B cell (primary cell): ENCODE data around the gene ADARB2. TPM values are rescaled to one million over a fixed set of nuclear protein-coding genes. Genes with fewer than 3 reads are reported as not detected.

ENCODE experiments used
- ATAC-seq: fragments of 200-7000 bp; cut with Tn5 transposase; one replicate; pipeline ENCODE4 v1.10.0; 2021; ENCODE audit warnings: low read depth, mild to moderate bottlenecking, moderate number of reproducible peaks, moderate library complexity
- CTCF ChIA-PET: fragments of 350-600 bp; sonication (Branson Sonifier 250); formaldehyde crosslinking; loops from one replicate; lab custom pipeline; 2021; ENCODE audit warnings: antibody characterized with exemption, inconsistent platforms; lab: Charles Lee
- POLR2A ChIA-PET: fragments of 350-600 bp; sonication (Branson Sonifier 250); formaldehyde crosslinking; loops from one replicate; lab custom pipeline; 2021; ENCODE audit warnings: antibody characterized with exemption; lab: Charles Lee
- DNase-seq: peaks from one replicate; pipeline ENCODE4 v3.0.0; 2013
- H2AFZ ChIP-seq: 2 replicates; pipeline ENCODE4 v1.6.1; 2012; ENCODE audit warnings: mild to moderate bottlenecking, low read depth, low read length; ENCODE audit not compliant: insufficient read depth, poor library complexity, severe bottlenecking
- H3K27ac ChIP-seq, 2 donors: 1 replicate in 1 of 2; 2 replicates in 1 of 2; pipeline ENCODE4 v1.5.1; 2012 to 2013; ENCODE audit warnings: low read length in 2 of 2, mild to moderate bottlenecking in 2 of 2, moderate library complexity in 1 of 2
- H3K27me3 ChIP-seq, 4 experiments: fragments of 200-600 bp in 1 of 4; sonication (generic) in 1 of 4; replicated peaks in 1 of 4; 1 replicate in 2 of 4; 2 replicates in 2 of 4; pipeline versions ENCODE4 v1.6.1 to v1.7.0; 2013 to 2016; ENCODE audit warnings: low read length in 3 of 4, mild to moderate bottlenecking in 2 of 4, mixed read lengths in 1 of 4, moderate library complexity in 1 of 4; ENCODE audit not compliant: insufficient read depth in 4 of 4, control insufficient read depth in 3 of 4; ENCODE audit errors: control extremely low read depth in 1 of 4
- H3K36me3 ChIP-seq, 2 experiments: replicated peaks in 1 of 2; 1 replicate in 1 of 2; 2 replicates in 1 of 2; pipeline versions ENCODE4 v1.6.1 to v1.7.1; 2013; ENCODE audit warnings: low read length in 1 of 2; ENCODE audit not compliant: insufficient read depth in 2 of 2, control insufficient read depth in 1 of 2; ENCODE audit errors: control extremely low read depth in 1 of 2, extremely low read depth in 1 of 2
- H3K4me1 ChIP-seq, 2 donors: fragments of 200-600 bp in 1 of 2; sonication (generic) in 1 of 2; 1 replicate in 1 of 2; 2 replicates in 1 of 2; pipeline versions ENCODE4 v1.5.1 to v1.6.1; 2013 to 2017; ENCODE audit warnings: low read length in 2 of 2; ENCODE audit not compliant: control insufficient read depth in 2 of 2, insufficient read depth in 2 of 2
- H3K4me2 ChIP-seq: replicated peaks from 2 replicates; pipeline ENCODE3; 2012; ENCODE audit warnings: mild to moderate bottlenecking, low read depth, low read length; ENCODE audit not compliant: poor library complexity, severe bottlenecking
- H3K4me3 ChIP-seq, 5 experiments: fragments of 200-600 bp in 1 of 5; sonication (generic) in 1 of 5; 1 replicate in 3 of 5; 2 replicates in 2 of 5; pipeline versions ENCODE4 v1.5.1 to v1.7.0; 2011 to 2016; ENCODE audit warnings: low read length in 4 of 5, mild to moderate bottlenecking in 4 of 5, low read depth in 2 of 5, control low read depth in 1 of 5, moderate library complexity in 1 of 5; ENCODE audit not compliant: insufficient read depth in 1 of 5; ENCODE audit errors: control extremely low read depth in 1 of 5, extremely low read depth in 1 of 5
- H3K79me2 ChIP-seq: fragments of 200-600 bp; sonication (generic); one replicate; pipeline ENCODE4 v1.6.0; 2016; ENCODE audit warnings: low read length; ENCODE audit not compliant: control insufficient read depth, insufficient read depth
- H3K9ac ChIP-seq: fragments of 200-600 bp; sonication (generic); 2 replicates; pipeline ENCODE4 v1.6.1; 2017; ENCODE audit warnings: mild to moderate bottlenecking, low read length, moderate library complexity
- H3K9me3 ChIP-seq, 3 donors: one replicate each; pipeline versions ENCODE4 v1.6.1 to v1.7.1; 2013; ENCODE audit warnings: low read length in 2 of 3; ENCODE audit not compliant: control insufficient read depth in 2 of 3, insufficient read depth in 1 of 3; ENCODE audit errors: control extremely low read depth in 1 of 3
- H4K20me1 ChIP-seq: 2 replicates; pipeline ENCODE4 v1.6.0; 2012; ENCODE audit warnings: mild to moderate bottlenecking, low read length; ENCODE audit not compliant: insufficient read depth, control insufficient read depth, poor library complexity, severe bottlenecking
- H3K27ac Mint-ChIP-seq: one replicate; pipeline ENCODE4 v1.8.0; 2021; ENCODE audit warnings: mixed read lengths
- H3K27me3 Mint-ChIP-seq: one replicate; pipeline ENCODE4 v1.8.0; 2021; ENCODE audit warnings: mixed read lengths
- H3K4me1 Mint-ChIP-seq: one replicate; pipeline ENCODE4 v1.8.0; 2021; ENCODE audit warnings: mixed read lengths
- H3K4me3 Mint-ChIP-seq: one replicate; pipeline ENCODE4 v1.8.0; 2021; ENCODE audit warnings: mixed read lengths
- H3K9me3 Mint-ChIP-seq: one replicate; pipeline ENCODE4 v1.8.0; 2022; ENCODE audit warnings: mixed read lengths; ENCODE audit not compliant: insufficient read depth
- CTCF ChIP-seq: fragments of 200-600 bp; IDR thresholded peaks from one replicate; pipeline ENCODE4 v1.8.0; 2022; ENCODE audit warnings: antibody characterized with exemption, mild to moderate bottlenecking
- EZH2 ChIP-seq: IDR thresholded peaks from 2 replicates; pipeline ENCODE4 v1.6.1; 2012; ENCODE audit warnings: borderline replicate concordance, low read depth, mild to moderate bottlenecking, moderate library complexity, low read length; ENCODE audit not compliant: insufficient read depth, poor library complexity, severe bottlenecking
- WGBS: methylation state at CpG from one replicate; pipeline ENCODE4 v1.1.5; 2013; ENCODE audit warnings: missing lambda C conversion rate; ENCODE audit not compliant: insufficient coverage; 5-methylcytosine and 5-hydroxymethylcytosine counted together
- intact Hi-C: fragments of 100-400 bp; cut with micrococcal nuclease; formaldehyde crosslinking; loops from one replicate; pipeline ENCODE4 v1.10.0; 2022
- polyA plus RNA-seq: library from polyadenylated mRNA; depleted of rRNA; stranded (reverse); fragments of >200 nt; gene quantifications from 2 replicates; pipeline ENCODE4 v1.2.3, GENCODE V29; 2012
- total RNA-seq, 2 donors: library from RNA; stranded (reverse); fragments of 120-200 nt in 1 of 2; gene quantifications; 1 replicate in 1 of 2; 2 replicates in 1 of 2; pipeline versions ENCODE4 v1.2.3 to v1.2.4, GENCODE V29; 2013 to 2022

The ADARB2 gene
- total and polyA plus RNA-seq, 2 donors (not counting 1 experiment from before 2014, with no cell fraction given): 0.13 to 0.96 TPM

- H3K27ac Mint-ChIP-seq: no peak overlapping the region
- H3K27me3 Mint-ChIP-seq: peaks cover 12% of the 10 kb centered on the region
- WGBS: 93% methylated on average over 12 of the region's 15 CpGs
These were observed 571.1 kb downstream of the ADARB2 start for GRCh38 chr10:1166101-1166827.

More at GRCh38 chr10:1166101-1166827, 571.1 kb downstream of the ADARB2 start:
- Histone ChIP-seq H2AFZ (no peak overlapping the region), H3K36me3 (no peaks in the 10 kb centered on the region), H3K79me2 (no peaks in the 10 kb centered on the region), H3K27me3 (no peaks in the 10 kb centered on the region), H3K9ac (no peak overlapping the region), H3K4me1 (no peaks in the 10 kb centered on the region), H3K4me3 (no peak overlapping the region), H3K9me3 (peaks cover 0 to 3% (median 0%) of the 10 kb centered on the region in 3 donors), H4K20me1 (no peaks in the 10 kb centered on the region), H3K4me2 (no peak overlapping the region), H3K27ac (no peak overlapping the region)
- peaks cover 1% of the 10 kb centered on the region for H3K4me1 Mint-ChIP-seq
- intact Hi-C loops: no loop called here
- ChIA-PET POLR2A (no interaction called here), CTCF (no interaction called here)
- no peak overlapping the region for H3K4me3 Mint-ChIP-seq
- no peak for ATAC-seq
- no peak for DNase-seq
- H3K9me3 Mint-ChIP-seq: no peaks in the 10 kb centered on the region
- no peak for TF ChIP-seq EZH2
- TF ChIP-seq CTCF: no peak
